Omental fat pad (tissue), 4 donors: ENCODE measurements around the gene LLPH. TPM values are rescaled to one million over a fixed set of nuclear protein-coding genes. Genes with fewer than 3 reads are reported as not detected.

Source experiments
- ATAC-seq: fragments of 150-250 bp; one replicate; pipeline ENCODE4 v1.9.1; 2016; ENCODE audit warnings: mild to moderate bottlenecking, moderate library complexity; ENCODE audit not compliant: low FRiP score
- DNase-seq: peaks from one replicate; pipeline ENCODE4 v3.0.0-alpha.2; 2019; ENCODE audit warnings: low spot score
- CTCF ChIP-seq, 3 donors: fragments of 450-650 bp; IDR thresholded peaks; one replicate each; pipeline ENCODE4 v1.5.1; 2016 to 2017; ENCODE audit warnings: antibody characterized with exemption in 3 of 3, mild to moderate bottlenecking in 3 of 3, moderate library complexity in 2 of 3
- total RNA-seq, 4 donors: library from RNA; depleted of rRNA; stranded (reverse); fragments of >200 nt; gene quantifications; one replicate each; pipeline ENCODE4 v1.1.0, GENCODE V29; 2016

The LLPH gene
- total RNA-seq, 4 donors from 2014 or later, result 6.8 to 10.1 (median 7.6) TPM

- no peak for DNase-seq
- no peak for TF ChIP-seq CTCF (IDR thresholded peaks at IDR 0.05)
- ATAC-seq, result peak; percentile 15
Measured at GRCh38 chr12:66129934-66130266, 650 bp downstream of the LLPH start.

DNA sequence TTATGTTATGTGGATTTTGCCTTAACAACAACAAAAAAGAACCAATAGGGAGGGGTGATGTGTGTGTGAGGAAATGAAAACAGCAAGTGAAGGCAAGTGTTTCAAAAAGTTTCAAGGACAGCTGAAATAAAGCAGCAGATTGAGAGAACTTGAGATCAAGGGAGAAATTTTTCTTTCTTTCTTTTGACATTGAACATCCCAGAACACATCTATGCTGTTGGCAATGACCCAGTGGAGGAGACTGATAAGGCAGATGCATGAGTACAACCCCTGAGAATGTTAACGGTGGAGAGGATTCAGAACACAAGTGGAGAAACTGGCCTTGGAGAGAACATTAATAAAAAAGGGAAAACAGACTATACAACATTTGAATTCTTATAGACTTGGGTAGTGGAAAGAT lies 2.9 kb downstream of the LLPH start:
- TF ChIP-seq CTCF (IDR thresholded peaks at IDR 0.05), result no peak
- peak; percentile 71 for ATAC-seq
- no peak for DNase-seq

DNA sequence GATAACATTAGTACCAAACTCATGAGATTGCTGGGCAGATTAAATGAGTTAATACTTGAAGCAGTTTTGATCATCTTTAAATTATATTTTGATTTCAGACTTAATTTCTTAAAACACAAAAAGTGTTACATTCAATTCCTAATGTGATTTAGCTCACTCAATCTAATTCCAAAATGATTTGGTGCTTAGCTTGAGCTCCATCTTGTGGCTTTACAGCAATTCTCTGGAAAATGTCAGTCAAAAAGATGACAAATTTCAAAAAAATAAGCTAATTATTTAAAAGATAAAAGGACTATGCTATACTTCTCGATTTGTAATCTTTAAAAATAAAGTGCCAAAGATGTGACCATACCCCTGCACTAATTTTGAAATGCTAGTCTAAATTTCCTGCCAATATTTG lies 10.1 kb downstream of the LLPH start:
- TF ChIP-seq CTCF (IDR thresholded peaks at IDR 0.05), result no peak
- ATAC-seq (no peak), DNase-seq (no peak)

DNA sequence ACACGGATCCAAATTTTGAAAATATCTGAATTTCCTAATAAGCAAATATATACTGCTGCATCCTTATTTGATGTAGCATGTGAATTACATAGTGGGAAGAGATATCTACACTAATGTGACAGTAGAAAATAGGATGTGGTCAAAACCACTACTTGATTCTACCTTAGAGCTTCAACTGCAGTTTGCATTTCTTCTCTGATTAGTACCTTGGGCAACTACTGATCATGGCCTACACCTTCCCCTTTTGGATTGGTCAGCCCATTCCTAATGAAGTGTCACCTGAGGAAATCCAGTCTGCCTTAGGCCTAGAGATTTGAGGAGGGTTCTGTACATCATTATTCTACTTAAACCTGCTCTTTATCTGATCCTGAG lies 10.7 kb downstream of the LLPH start:
- no peak for ATAC-seq
- no peak for DNase-seq
- no peak for TF ChIP-seq CTCF (IDR thresholded peaks at IDR 0.05)

DNA sequence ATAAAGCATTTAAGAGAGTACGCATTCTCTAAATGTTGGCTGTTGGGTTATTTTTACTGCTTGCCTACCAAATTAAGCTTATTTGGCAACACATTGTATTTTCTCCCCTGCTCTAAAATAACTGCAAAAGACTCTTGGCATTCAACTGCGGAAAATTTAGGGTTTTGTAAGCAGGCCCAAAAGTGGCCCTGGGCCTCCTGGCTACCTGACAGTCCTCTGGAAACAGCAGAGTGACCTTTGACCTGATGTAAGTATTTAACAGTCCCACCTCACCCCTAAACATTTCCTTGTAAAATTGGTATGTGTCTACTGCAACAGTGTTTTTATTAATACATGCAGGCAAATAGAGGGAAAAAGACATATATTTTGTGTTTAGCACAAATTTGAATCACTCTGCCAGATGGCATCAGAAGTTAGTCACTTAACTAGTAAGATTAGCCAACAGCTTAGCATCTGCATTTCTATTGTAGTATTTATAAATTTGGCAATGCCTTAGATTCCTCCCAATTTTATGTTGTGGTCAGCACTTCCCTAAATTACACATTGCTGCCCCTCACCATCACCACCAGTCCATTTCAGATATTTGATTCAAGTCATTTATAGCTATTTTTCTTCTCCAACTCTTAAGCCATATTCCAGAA lies 11.2 kb downstream of the LLPH start:
- no peak for ATAC-seq
- TF ChIP-seq CTCF (IDR thresholded peaks at IDR 0.05), result no peak
- no peak for DNase-seq

DNA sequence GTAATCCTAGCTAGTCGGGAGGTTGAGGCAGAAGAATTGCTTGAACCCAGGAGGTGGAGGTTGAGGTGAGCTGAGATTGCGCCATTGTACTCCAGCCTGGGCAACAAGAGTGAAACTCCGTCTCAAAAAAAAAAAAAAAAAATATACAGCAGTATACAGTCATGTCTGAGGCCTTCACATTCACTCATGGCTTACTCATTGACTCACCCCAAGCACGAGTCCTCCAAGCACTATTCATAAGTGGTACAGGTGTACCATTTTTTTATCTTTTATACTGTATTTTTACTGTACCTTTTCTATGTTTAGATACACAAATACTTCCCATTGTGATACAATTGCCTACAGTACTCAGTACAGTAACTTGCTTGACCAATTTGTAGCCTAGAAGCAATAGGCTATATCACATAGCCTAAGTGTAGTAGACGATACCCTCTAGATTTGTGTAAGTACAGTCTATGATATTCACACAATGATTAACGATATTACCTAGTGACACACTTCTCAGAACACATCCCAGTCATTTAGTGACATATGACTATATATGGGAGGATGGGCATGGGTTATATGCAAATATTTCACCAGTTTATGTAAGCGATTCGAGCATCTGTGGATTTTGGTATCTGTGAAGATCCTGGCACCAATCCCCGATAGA lies 12.2 kb downstream of the LLPH start:
- DNase-seq, result no peak
- no peak for TF ChIP-seq CTCF (IDR thresholded peaks at IDR 0.05)
- ATAC-seq, result no peak

- ATAC-seq (no peak), DNase-seq (no peak)
- TF ChIP-seq CTCF (IDR thresholded peaks at IDR 0.05), result no peak
Measured at GRCh38 chr12:66117242-66117641, 13.3 kb downstream of the LLPH start.
